SK-N-SH treated with all-trans-retinoic acid at 6 μM for 48 hours (cell line): ENCODE results near the gene PFKL.

Experiments used
- ATAC-seq: fragments of 200-7000 bp; cut with Tn5 transposase; 3 replicates; pipeline ENCODE4 v1.9.1; 2020; ENCODE audit warnings: mild to moderate bottlenecking, moderate library complexity
- ARNTL ChIP-seq: fragments of 450-650 bp; formaldehyde crosslinking; IDR thresholded peaks from 2 replicates; pipeline ENCODE4 v1.5.0; 2020; ENCODE audit warnings: low read depth, mild to moderate bottlenecking, moderate library complexity, borderline replicate concordance
- BACH2 ChIP-seq: fragments of 250-450 bp; sonication (Bioruptor Pico); IDR thresholded peaks from 2 replicates; pipeline ENCODE4 v1.9.0; 2021; ENCODE audit warnings: mild to moderate bottlenecking, borderline replicate concordance
- CREB5 ChIP-seq: fragments of 250-450 bp; sonication (Bioruptor Pico); IDR thresholded peaks from 2 replicates; pipeline ENCODE4 v1.5.1; 2020; ENCODE audit warnings: low read depth, mild to moderate bottlenecking, moderate library complexity
- ESRRG ChIP-seq: fragments of 250-450 bp; sonication (Bioruptor Pico); IDR thresholded peaks from 2 replicates; pipeline ENCODE4 v1.6.1; 2021; ENCODE audit warnings: mild to moderate bottlenecking
- GLIS3 ChIP-seq: fragments of 250-450 bp; sonication (Bioruptor Pico); IDR thresholded peaks from 2 replicates; pipeline ENCODE4 v1.5.0; 2020; ENCODE audit warnings: mild to moderate bottlenecking, moderate library complexity
- ISL1 ChIP-seq: fragments of 250-450 bp; sonication (Bioruptor Pico); IDR thresholded peaks from 2 replicates; pipeline ENCODE4 v2.1.2; 2022; ENCODE audit warnings: mild to moderate bottlenecking, moderate library complexity
- PATZ1 ChIP-seq: fragments of 250-450 bp; sonication (Bioruptor Pico); IDR thresholded peaks from 2 replicates; pipeline ENCODE4 v1.8.0; 2020; ENCODE audit warnings: mild to moderate bottlenecking, moderate library complexity, borderline replicate concordance
- POU6F1 ChIP-seq: fragments of 250-450 bp; sonication (Bioruptor Pico); IDR thresholded peaks from 2 replicates; pipeline ENCODE4 v1.8.0; 2021; ENCODE audit warnings: low read depth, mild to moderate bottlenecking, moderate library complexity, borderline replicate concordance
- PPARA ChIP-seq: fragments of 250-450 bp; sonication (Bioruptor Pico); IDR thresholded peaks from 2 replicates; pipeline ENCODE4 v1.5.0; 2020; ENCODE audit warnings: mild to moderate bottlenecking, borderline replicate concordance
- RARB ChIP-seq: fragments of 250-450 bp; sonication (Bioruptor Pico); IDR thresholded peaks from 2 replicates; pipeline ENCODE4 v1.8.0; 2021; ENCODE audit warnings: mild to moderate bottlenecking, moderate library complexity
- SNAI2 ChIP-seq: fragments of 250-450 bp; sonication (Bioruptor Pico); IDR thresholded peaks from 2 replicates; pipeline ENCODE4 v1.5.0; 2020; ENCODE audit warnings: mild to moderate bottlenecking, moderate library complexity
- TCF4 ChIP-seq: fragments of 250-450 bp; sonication (Bioruptor Pico); IDR thresholded peaks from 2 replicates; pipeline ENCODE4 v1.8.0; 2021; ENCODE audit warnings: mild to moderate bottlenecking, moderate library complexity, borderline replicate concordance
- TOX ChIP-seq: fragments of 250-450 bp; sonication (Bioruptor Pico); IDR thresholded peaks from 2 replicates; pipeline ENCODE4 v1.8.0; 2021; ENCODE audit warnings: mild to moderate bottlenecking, moderate library complexity, borderline replicate concordance
- ZC3H10 ChIP-seq: fragments of 250-450 bp; sonication (Bioruptor Pico); IDR thresholded peaks from 2 replicates; pipeline ENCODE4 v1.5.1; 2021; ENCODE audit warnings: mild to moderate bottlenecking, moderate library complexity
- ZFP3 ChIP-seq: fragments of 250-450 bp; sonication (Bioruptor Pico); IDR thresholded peaks from 2 replicates; pipeline ENCODE4 v1.5.0; 2020; ENCODE audit warnings: mild to moderate bottlenecking, moderate library complexity
- ZFP30 ChIP-seq: fragments of 450-650 bp; formaldehyde crosslinking; IDR thresholded peaks from 2 replicates; pipeline ENCODE4 v1.5.0; 2022; ENCODE audit warnings: mild to moderate bottlenecking, moderate library complexity
- ZNF565 ChIP-seq: fragments of 450-650 bp; formaldehyde crosslinking; conservative IDR thresholded peaks from 2 replicates; pipeline ENCODE4 v1.5.0; 2020; ENCODE audit warnings: low read depth, mild to moderate bottlenecking, moderate library complexity
- ZNF70 ChIP-seq: fragments of 450-650 bp; formaldehyde crosslinking; IDR thresholded peaks from 2 replicates; pipeline ENCODE4 v1.5.0; 2020; ENCODE audit warnings: mild to moderate bottlenecking, moderate library complexity
- ZNF8 ChIP-seq: fragments of 450-650 bp; formaldehyde crosslinking; IDR thresholded peaks from 2 replicates; pipeline ENCODE4 v1.5.0; 2020; ENCODE audit warnings: mild to moderate bottlenecking, moderate library complexity
- TF ChIP-seq, protein P1 (sequence below): fragments of 250-450 bp; sonication (Bioruptor Pico); IDR thresholded peaks from 2 replicates; pipeline ENCODE4 v1.5.0; 2020; ENCODE audit warnings: mild to moderate bottlenecking, moderate library complexity
- TF ChIP-seq, protein P2 (sequence below): fragments of 250-450 bp; sonication (Bioruptor Pico); IDR thresholded peaks from 2 replicates; pipeline ENCODE4 v1.5.1; 2021; ENCODE audit warnings: mild to moderate bottlenecking, moderate library complexity

PFKL gene

DNA sequence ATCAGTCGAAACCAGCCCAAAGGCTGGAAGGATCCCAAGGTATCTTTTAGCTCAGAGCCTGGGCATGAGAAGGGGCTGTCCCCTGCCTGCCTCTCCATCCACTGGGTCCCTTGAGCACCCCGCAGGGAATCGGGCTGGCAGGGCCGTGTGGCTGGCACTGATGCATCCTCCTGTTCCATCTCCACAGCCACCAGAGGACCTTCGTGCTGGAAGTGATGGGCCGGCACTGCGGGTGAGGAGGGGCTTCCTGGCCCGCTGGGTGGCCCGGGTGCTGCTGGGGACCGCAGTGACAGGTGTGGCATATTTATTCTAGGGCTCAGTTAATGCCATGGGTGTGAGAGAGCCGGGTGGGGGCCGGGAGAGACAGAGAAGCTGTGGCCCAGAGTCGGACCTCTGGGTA is 13.6 kb downstream of the PFKL start:
- ATAC-seq: no peak
- TF ChIP-seq GLIS3 (CRISPR knock-in tag): no peak
- no peak for TF ChIP-seq RARB
- no peak for TF ChIP-seq ISL1 (CRISPR knock-in tag)
- no peak for TF ChIP-seq TCF4 (CRISPR knock-in tag)
- no peak for TF ChIP-seq ARNTL
- TF ChIP-seq TOX (CRISPR knock-in tag): no peak
- no peak for TF ChIP-seq ESRRG (CRISPR knock-in tag)
- TF ChIP-seq ZFP3 (CRISPR knock-in tag): no peak
- TF ChIP-seq SNAI2 (CRISPR knock-in tag): no peak
- no peak for TF ChIP-seq CREB5 (CRISPR knock-in tag)
- no peak for TF ChIP-seq POU6F1 (CRISPR knock-in tag)
- no peak for TF ChIP-seq ZFP30 (CRISPR knock-in tag)
- TF ChIP-seq, protein P1, sequence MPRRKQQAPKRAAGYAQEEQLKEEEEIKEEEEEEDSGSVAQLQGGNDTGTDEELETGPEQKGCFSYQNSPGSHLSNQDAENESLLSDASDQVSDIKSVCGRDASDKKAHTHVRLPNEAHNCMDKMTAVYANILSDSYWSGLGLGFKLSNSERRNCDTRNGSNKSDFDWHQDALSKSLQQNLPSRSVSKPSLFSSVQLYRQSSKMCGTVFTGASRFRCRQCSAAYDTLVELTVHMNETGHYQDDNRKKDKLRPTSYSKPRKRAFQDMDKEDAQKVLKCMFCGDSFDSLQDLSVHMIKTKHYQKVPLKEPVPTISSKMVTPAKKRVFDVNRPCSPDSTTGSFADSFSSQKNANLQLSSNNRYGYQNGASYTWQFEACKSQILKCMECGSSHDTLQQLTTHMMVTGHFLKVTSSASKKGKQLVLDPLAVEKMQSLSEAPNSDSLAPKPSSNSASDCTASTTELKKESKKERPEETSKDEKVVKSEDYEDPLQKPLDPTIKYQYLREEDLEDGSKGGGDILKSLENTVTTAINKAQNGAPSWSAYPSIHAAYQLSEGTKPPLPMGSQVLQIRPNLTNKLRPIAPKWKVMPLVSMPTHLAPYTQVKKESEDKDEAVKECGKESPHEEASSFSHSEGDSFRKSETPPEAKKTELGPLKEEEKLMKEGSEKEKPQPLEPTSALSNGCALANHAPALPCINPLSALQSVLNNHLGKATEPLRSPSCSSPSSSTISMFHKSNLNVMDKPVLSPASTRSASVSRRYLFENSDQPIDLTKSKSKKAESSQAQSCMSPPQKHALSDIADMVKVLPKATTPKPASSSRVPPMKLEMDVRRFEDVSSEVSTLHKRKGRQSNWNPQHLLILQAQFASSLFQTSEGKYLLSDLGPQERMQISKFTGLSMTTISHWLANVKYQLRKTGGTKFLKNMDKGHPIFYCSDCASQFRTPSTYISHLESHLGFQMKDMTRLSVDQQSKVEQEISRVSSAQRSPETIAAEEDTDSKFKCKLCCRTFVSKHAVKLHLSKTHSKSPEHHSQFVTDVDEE (CRISPR knock-in tag): no peak
- TF ChIP-seq BACH2 (CRISPR knock-in tag): no peak
- TF ChIP-seq PPARA: no peak

DNA sequence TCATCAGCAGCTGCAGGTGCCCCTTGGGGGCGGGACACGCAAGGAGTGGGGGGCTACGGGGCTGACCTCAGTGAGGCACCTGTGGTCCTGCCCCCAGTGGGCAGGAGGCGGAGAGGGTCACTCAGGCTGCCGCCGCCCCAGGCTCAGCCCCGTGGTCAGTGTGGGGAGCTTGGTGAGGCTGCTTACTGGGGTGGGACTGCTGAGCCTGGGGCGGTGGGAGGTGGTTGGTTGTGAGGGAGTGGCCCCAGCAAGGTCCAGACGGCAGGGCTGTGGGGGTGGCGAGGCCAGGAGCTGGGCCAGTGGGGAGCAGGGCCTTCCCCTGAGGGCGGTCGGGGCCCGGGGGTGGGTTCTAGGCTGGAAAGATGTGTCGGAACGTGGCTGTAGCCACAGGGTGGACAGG is 14.3 kb downstream of the PFKL start:
- TF ChIP-seq PATZ1 (CRISPR knock-in tag): no peak
- no peak for TF ChIP-seq CREB5 (CRISPR knock-in tag)
- no peak for TF ChIP-seq ZNF565
- no peak for TF ChIP-seq PPARA
- no peak for TF ChIP-seq ZNF8 (CRISPR knock-in tag)
- no peak for TF ChIP-seq TOX (CRISPR knock-in tag)
- no peak for TF ChIP-seq SNAI2 (CRISPR knock-in tag)
- TF ChIP-seq ZFP3 (CRISPR knock-in tag): no peak
- no peak for TF ChIP-seq GLIS3 (CRISPR knock-in tag)
- TF ChIP-seq POU6F1 (CRISPR knock-in tag): no peak
- TF ChIP-seq, protein P1 (CRISPR knock-in tag): no peak
- no peak for TF ChIP-seq ZC3H10 (CRISPR knock-in tag)
- TF ChIP-seq ZFP30 (CRISPR knock-in tag): no peak
- TF ChIP-seq, protein P2, sequence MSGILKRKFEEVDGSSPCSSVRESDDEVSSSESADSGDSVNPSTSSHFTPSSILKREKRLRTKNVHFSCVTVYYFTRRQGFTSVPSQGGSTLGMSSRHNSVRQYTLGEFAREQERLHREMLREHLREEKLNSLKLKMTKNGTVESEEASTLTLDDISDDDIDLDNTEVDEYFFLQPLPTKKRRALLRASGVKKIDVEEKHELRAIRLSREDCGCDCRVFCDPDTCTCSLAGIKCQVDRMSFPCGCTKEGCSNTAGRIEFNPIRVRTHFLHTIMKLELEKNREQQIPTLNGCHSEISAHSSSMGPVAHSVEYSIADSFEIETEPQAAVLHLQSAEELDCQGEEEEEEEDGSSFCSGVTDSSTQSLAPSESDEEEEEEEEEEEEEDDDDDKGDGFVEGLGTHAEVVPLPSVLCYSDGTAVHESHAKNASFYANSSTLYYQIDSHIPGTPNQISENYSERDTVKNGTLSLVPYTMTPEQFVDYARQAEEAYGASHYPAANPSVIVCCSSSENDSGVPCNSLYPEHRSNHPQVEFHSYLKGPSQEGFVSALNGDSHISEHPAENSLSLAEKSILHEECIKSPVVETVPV (CRISPR knock-in tag): no peak
- no peak for TF ChIP-seq ESRRG (CRISPR knock-in tag)
- no peak for TF ChIP-seq ZNF70 (CRISPR knock-in tag)
- TF ChIP-seq ISL1 (CRISPR knock-in tag): no peak
- no peak for TF ChIP-seq RARB
- no peak for TF ChIP-seq ARNTL
- ATAC-seq: no peak
